Measurements from ENCODE around the gene DIS3L2. TPM values are rescaled to one million over a fixed set of nuclear protein-coding genes. Genes with fewer than 3 reads are reported as not detected.

Gene DIS3L2
- total RNA-seq (10 to 100 TPM; 13.0 to 24.0 (median 16.1) TPM), polyA plus RNA-seq (10 to 100 TPM; 17.1 to 23.4 TPM)

GRCh38 chr2:231961349-231962166 is at the start of gene DIS3L2:
Gene DIS3L2 (plus strand): TSS chr2:231961713. CDS start chr2:232014928, 53,215 bp downstream.
- Histone ChIP-seq H3K9me3 (no peaks in the 10 kb centered on the region), H3K27me3 (no peaks in the 10 kb centered on the region), H3K4me1 (peaks cover 0 to 15% (median 0%) of the 10 kb centered on the region in 3 donors), H3K36me3 (no peaks in the 10 kb centered on the region), H3K4me3 (peak within 1 kb of the TSS; percentile 76 to 100 (median 92)), H3K27ac (peak within 1 kb of the TSS; percentile 58 to 70 (median 68))
- intact Hi-C loops (cut with DNase I): no loop called here
- no peak for TF ChIP-seq CTCF (IDR thresholded peaks at IDR 0.05)
- peak; percentile 98 to 99 (median 99) for ATAC-seq
- DNase-seq: peak; percentile 70 to 92 (median 75)
- 0 to 1% methylated on average over 71 to 83 of the region's 83 CpGs for WGBS, 2 donors
- no peak for FAIRE-seq

GRCh38 chr2:231914077-231914690 is 47.3 kb upstream of the DIS3L2 start:
- H3K27me3 ChIP-seq: no peaks in the 10 kb centered on the region
- FAIRE-seq: no peak
- H3K9me3 ChIP-seq: no peaks in the 10 kb centered on the region
- H3K27ac ChIP-seq: no peak overlapping the region
- TF ChIP-seq CTCF (IDR thresholded peaks at IDR 0.05): no peak
- no peak for ATAC-seq
- intact Hi-C loops (cut with DNase I): loop anchor here in 1 of 3 donors (5.0 kb wide), 1 partner anchor 523 kb away; no protein-coding TSS in a partner anchor
- H3K4me1 ChIP-seq: no peaks in the 10 kb centered on the region
- H3K4me3 ChIP-seq: no peak overlapping the region
- 77 to 80% methylated on average over 14 of the region's 14 CpGs for WGBS, 2 donors
- peak in 1 of 6 donors; percentile 20 for DNase-seq
- no peaks in the 10 kb centered on the region for H3K36me3 ChIP-seq

- H3K36me3 ChIP-seq: no peaks in the 10 kb centered on the region
- peak in 2 of 6 donors; percentile 36 for DNase-seq
- no peak overlapping the region for H3K4me3 ChIP-seq
- intact Hi-C loops (cut with DNase I): no loop called here
- no peak overlapping the region for H3K27ac ChIP-seq
- ATAC-seq: no peak
- no peak for FAIRE-seq
- H3K9me3 ChIP-seq: no peaks in the 10 kb centered on the region
- WGBS, 2 donors: 43 to 48% methylated on average over 10 of the region's 10 CpGs
- no peak for TF ChIP-seq CTCF (IDR thresholded peaks at IDR 0.05)
- no peaks in the 10 kb centered on the region for H3K27me3 ChIP-seq
- H3K4me1 ChIP-seq: no peaks in the 10 kb centered on the region
These were observed 44.0 kb upstream of the DIS3L2 start for GRCh38 chr2:231917280-231918066.

- no peak for ATAC-seq
These were observed 42.8 kb upstream of the DIS3L2 start for GRCh38 chr2:231918501-231919330.

More at GRCh38 chr2:231918501-231919330, 42.8 kb upstream of the DIS3L2 start:
- intact Hi-C loops (cut with DNase I): no loop called here
- Histone ChIP-seq H3K27me3 (no peaks in the 10 kb centered on the region), H3K9me3 (no peaks in the 10 kb centered on the region), H3K4me3 (no peak overlapping the region), H3K4me1 (no peaks in the 10 kb centered on the region), H3K36me3 (no peaks in the 10 kb centered on the region), H3K27ac (no peak overlapping the region)
- DNase-seq (peak in 1 of 6 donors; percentile 43), FAIRE-seq (no peak)
- 91 to 93% methylated on average over 21 of the region's 21 CpGs for WGBS, 2 donors
- no peak for TF ChIP-seq CTCF (IDR thresholded peaks at IDR 0.05)

Data from pancreas (tissue), 10 donors.